TTC549 (cell line): Measurements from ENCODE around the gene SPATS2L.

Source experiments
- FAIRE-seq: peaks from 2 replicates; lab custom pipeline; 2012; peaks lifted over from hg19 to GRCh38; lab: Jason Lieb, UNC

SPATS2L gene

GRCh38 chr2:200515155-200515554 lies 208.7 kb downstream of the SPATS2L start:
- no peak for FAIRE-seq

GRCh38 chr2:200523158-200523557 lies 216.7 kb downstream of the SPATS2L start:
- FAIRE-seq = no peak

GRCh38 chr2:200523604-200524003 lies 217.1 kb downstream of the SPATS2L start:
- FAIRE-seq = no peak

GRCh38 chr2:200525066-200525465 lies 218.6 kb downstream of the SPATS2L start:
- peak; percentile 11 for FAIRE-seq

- FAIRE-seq = peak; percentile 9
These were observed 219.0 kb downstream of the SPATS2L start for GRCh38 chr2:200525551-200525881.

GRCh38 chr2:200525882-200526651 lies 219.6 kb downstream of the SPATS2L start, which contains the start of gene SGO2:
TSS of gene SGO2 (plus strand) at chr2:200526207. CDS start at chr2:200532976, 6,769 bp downstream.
- FAIRE-seq = peak; percentile 82

- FAIRE-seq = no peak
These were observed 221.7 kb downstream of the SPATS2L start for GRCh38 chr2:200528228-200528627.
